HG03521 (cell line): ENCODE measurements around the gene CX3CR1.
"Not testable (repeated sequence)": the region's sequence is repeated elsewhere in the genome, so short reads cannot be mapped to it uniquely, and the experiment has no call there.

Experiments
- ATAC-seq: cut with Tn5 transposase; IDR thresholded peaks from one replicate; pipeline ENCODE4 v1.9.1; 2021; ENCODE audit warnings: mild to moderate bottlenecking, moderate library complexity; ENCODE audit not compliant: unreplicated experiment

The CX3CR1 gene

GRCh38 chr3:39279745-39280517, at the start of gene CX3CR1:
Gene CX3CR1 (minus strand): TSS chr3:39280036. CDS start chr3:39266509, 13,527 bp downstream.
- no peak for ATAC-seq

GRCh38 chr3:39329493-39329892, 49.7 kb upstream of the CX3CR1 start, which contains the start of gene CCR8:
Gene CCR8 (plus strand): TSS chr3:39329709. CDS start chr3:39332332, 2,623 bp downstream.
- ATAC-seq, result no peak

GRCh38 chr3:39327746-39328349, 48.0 kb upstream of the CX3CR1 start:
- ATAC-seq, result peak; percentile 53

GRCh38 chr3:39327053-39327745, 47.4 kb upstream of the CX3CR1 start:
- ATAC-seq, result no peak

- no peak for ATAC-seq
Measured at GRCh38 chr3:39325236-39325635, 45.4 kb upstream of the CX3CR1 start.

GRCh38 chr3:39323494-39323893, 43.7 kb upstream of the CX3CR1 start:
- ATAC-seq, result no peak

- no peak for ATAC-seq
Measured at GRCh38 chr3:39322936-39323335, 43.1 kb upstream of the CX3CR1 start.

- not testable (repeated sequence) for ATAC-seq
Measured at GRCh38 chr3:39322209-39322715, 42.4 kb upstream of the CX3CR1 start.

GRCh38 chr3:39321574-39321983, 41.7 kb upstream of the CX3CR1 start:
- ATAC-seq, result not testable (repeated sequence)

GRCh38 chr3:39319249-39319648, 39.4 kb upstream of the CX3CR1 start:
- no peak for ATAC-seq

GRCh38 chr3:39318301-39318700, 38.5 kb upstream of the CX3CR1 start:
- no peak for ATAC-seq

GRCh38 chr3:39317571-39318169, 37.8 kb upstream of the CX3CR1 start:
- no peak for ATAC-seq

- no peak for ATAC-seq
Measured at GRCh38 chr3:39315420-39315819, 35.6 kb upstream of the CX3CR1 start.

- no peak for ATAC-seq
Measured at GRCh38 chr3:39313289-39313688, 33.5 kb upstream of the CX3CR1 start.

- ATAC-seq, result no peak
Measured at GRCh38 chr3:39302178-39302577, 22.3 kb upstream of the CX3CR1 start.

GRCh38 chr3:39299279-39299678, 19.4 kb upstream of the CX3CR1 start:
- no peak for ATAC-seq

- no peak for ATAC-seq
Measured at GRCh38 chr3:39296197-39297077, 16.6 kb upstream of the CX3CR1 start.

- peak; percentile 77 for ATAC-seq
Measured at GRCh38 chr3:39295184-39295775, 15.4 kb upstream of the CX3CR1 start.

GRCh38 chr3:39294446-39295183, 14.8 kb upstream of the CX3CR1 start:
- no peak for ATAC-seq
